NOMO-1 treated with DMSO at 0.1 percent for 48 hours (cell line): ENCODE results near the gene GPR137B.
"Not testable (repeated sequence)": the region's sequence is repeated elsewhere in the genome, so short reads cannot be mapped to it uniquely, and the experiment has no call there.

ENCODE experiments used
- DNase-seq: peaks from one replicate; lab custom pipeline; 2025; ENCODE audit not compliant: unreplicated experiment; lab: John Stamatoyannopoulos, UW

GPR137B gene

GRCh38 chr1:236143104-236143948 is 987 bp downstream of the GPR137B start:
- peak; percentile 68 for DNase-seq

GRCh38 chr1:236144033-236144432 is 1.7 kb downstream of the GPR137B start:
- no peak for DNase-seq

GRCh38 chr1:236144446-236145150 is 2.3 kb downstream of the GPR137B start:
- no peak for DNase-seq

DNA sequence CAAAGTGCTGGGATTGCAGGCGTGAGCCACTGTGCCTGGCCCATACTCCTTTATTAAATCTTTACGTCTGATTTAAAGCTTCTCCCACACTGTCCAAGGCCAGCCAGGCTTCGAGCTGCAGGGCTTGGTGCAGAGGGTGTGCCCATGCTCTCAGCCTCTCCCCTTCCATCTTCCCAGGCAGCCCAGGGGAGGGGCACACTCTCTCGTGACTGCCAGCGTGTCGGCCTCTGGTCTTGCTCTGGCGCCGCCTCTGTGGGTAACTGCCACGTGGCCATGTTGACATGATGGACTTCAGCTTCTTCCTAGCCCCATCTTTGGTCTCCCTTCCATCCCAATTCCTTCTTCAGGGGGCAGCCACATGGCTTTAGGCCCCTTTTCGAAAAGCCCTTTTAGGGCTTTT is 4.7 kb downstream of the GPR137B start:
- DNase-seq = no peak

DNA sequence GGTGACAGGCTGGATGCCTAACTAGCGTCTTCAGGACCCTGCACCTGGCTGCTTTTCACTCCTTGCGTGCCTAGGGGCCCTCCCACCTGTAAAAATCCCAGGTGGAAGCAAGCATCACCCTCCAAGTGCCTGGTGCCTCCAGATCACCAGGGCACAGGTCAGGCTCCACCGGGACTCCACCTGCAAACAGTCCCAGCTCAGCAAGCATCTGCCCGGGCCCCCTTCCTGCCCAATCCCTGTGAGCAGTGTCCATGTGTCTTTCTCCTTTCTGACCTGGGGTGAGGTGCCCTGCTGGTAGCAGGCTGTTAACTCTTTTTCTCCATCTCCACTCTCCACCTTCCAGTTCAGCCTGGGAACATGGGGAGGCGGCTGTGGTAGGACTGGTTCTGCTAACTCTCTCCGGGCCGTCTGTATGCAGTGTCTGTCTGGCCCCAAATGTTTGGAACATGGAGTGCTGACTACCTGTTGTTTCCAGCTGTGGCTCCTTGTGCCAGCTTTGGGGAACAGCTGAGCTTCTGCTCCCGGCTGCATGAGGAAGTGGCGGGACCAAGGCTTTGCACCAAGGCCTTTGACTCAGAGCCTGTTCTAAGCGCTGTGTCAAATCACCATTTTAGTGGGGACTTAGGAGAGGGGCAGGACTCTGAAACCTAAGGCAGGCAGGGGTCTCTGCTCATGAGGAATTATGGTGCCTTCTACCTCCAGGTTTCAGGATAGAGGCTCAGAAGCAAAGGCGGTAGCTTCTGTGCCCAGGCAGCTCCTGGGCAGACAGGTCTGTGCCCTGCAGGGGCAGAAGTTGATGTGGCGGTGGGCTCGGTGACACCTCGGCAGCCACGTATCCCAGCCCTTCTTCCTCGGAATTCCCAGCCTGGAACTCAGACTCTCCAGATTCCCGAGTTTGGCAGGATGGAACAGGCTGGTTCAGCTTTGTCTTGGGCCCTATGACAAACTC is 5.5 kb downstream of the GPR137B start:
- DNase-seq = no peak

DNA sequence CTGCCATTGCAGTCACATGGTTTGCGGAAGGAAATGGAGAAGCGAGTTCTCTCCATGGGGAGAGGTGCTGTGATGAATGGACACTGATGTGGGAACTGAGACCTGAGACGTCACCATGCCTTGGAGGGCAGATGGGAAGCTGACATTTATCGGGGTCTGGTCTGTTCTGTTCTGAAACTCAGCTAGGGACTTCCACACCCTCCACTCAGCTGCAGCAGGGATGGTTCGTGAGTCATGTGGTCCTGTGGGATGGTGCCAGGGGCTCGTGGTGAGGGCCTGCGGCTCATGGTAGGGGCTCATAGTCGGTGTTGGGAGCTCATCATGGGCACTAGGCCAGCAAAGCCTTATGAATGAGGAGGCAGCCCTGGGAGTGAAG is 6.1 kb downstream of the GPR137B start:
- no peak for DNase-seq

DNA sequence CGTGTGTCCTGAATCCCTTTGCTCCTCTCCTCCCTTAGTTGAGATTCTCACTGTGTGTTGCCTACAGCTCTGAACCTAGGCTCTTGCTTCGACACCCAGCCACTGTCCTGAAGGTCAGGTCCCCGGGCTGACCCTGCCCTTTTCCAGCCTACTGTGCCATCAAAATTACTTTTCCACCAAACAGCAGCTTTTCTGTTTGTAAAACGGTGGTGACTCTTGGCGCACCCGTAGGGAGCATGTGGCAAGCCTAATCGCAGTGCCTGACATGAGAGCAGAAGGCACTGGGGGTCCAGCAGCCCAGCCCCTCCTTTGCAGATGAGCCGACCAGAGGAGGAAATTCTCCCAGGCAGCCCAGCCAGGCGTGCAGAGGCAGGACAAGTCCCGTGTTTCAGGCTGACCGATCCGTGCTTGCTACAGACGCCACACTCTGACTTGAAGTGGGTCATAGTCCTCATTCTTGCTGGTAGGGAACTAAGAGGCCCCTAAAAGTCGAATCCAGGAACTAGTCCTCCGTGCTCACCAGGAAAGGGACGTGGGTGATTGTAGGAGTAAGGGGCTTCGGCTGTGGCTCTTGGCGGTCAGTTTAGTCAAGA is 6.8 kb downstream of the GPR137B start:
- no peak for DNase-seq

- no peak for DNase-seq
These were observed 7.4 kb downstream of the GPR137B start for GRCh38 chr1:236149696-236150228.

DNA sequence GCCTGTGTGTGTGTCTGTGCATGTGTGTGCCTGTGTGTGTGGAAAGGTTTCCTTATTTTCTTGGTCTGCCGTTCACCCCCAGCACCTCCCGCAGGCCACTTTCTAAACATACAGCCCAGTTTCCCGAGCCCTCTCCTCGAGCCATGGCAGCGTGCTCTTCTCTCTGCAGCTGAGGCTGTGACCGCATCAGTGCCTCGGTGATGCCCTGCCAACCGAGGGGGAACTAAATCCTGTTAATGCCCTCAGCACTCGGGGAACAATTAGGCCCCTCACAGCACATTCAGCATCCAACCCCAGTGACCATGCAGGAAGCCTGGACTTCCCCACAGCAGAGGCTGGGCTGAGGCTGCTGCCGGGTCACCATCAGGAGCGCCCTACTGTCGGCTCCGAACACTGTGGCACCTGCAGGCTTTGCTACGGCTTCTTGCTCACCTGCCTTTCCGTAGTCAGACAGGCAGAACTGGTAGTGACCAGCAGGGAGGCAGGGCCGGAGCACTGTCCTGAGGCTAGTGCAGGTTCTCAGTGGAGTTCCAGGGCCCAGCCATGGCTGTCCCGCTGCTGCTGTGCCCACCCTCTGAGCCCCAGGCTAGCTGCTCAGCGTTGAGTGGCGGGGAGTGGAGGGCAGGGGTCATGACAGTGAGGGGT is 8.1 kb downstream of the GPR137B start:
- no peak for DNase-seq

DNA sequence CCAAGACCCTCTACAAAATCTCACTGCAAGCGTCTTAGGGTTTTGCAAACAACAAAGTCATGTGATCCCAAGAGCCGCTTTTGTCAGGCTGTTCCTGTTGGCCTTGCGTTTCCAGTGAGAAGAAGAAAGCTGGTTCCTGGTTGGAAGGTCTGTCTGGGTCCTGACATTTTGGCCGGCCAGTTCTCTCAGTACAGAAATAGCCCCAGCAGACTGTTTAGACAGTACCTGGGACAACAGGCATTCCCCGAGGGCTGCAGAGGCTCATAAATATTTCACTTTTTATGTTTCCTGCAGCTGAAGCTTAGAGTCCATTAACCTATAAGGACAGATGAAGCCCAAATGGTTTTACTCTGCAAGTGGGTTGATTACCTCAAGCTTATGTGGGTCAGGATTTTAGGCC is 8.6 kb downstream of the GPR137B start:
- no peak for DNase-seq

DNA sequence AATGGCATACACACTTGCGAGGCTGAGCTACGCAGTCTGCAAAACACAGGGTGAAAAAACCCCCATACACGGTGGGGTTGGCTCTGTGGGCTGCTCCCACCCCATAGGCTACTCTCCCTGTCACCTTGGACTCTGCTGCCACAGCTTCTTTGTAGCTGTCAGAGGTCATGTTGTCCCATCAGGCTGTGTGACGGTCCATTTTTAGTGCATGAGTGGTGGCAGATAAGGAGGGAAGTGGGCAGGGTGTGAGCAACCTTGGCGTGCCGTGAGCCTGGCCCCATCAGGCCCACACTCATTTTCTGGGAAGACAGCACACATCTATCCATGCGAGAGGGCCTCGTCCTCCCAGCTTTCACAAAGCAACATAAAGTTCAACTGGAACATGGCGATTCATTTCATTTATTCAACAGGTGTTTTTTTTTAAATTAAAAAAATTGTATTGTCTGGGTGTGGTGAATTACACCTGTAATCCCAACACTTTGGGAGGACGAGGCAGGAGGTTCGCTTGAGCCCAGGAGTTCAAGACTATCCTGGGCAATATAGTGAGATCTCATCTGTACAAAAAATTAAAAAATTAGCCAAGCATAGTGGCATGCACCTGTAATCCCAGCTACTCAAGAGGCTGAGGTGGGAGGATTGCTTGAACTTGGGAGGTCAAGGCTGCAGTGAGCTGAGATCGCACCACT is 9.5 kb downstream of the GPR137B start:
- no peak for DNase-seq

GRCh38 chr1:236154126-236154525 is 11.8 kb downstream of the GPR137B start:
- DNase-seq = no peak

DNA sequence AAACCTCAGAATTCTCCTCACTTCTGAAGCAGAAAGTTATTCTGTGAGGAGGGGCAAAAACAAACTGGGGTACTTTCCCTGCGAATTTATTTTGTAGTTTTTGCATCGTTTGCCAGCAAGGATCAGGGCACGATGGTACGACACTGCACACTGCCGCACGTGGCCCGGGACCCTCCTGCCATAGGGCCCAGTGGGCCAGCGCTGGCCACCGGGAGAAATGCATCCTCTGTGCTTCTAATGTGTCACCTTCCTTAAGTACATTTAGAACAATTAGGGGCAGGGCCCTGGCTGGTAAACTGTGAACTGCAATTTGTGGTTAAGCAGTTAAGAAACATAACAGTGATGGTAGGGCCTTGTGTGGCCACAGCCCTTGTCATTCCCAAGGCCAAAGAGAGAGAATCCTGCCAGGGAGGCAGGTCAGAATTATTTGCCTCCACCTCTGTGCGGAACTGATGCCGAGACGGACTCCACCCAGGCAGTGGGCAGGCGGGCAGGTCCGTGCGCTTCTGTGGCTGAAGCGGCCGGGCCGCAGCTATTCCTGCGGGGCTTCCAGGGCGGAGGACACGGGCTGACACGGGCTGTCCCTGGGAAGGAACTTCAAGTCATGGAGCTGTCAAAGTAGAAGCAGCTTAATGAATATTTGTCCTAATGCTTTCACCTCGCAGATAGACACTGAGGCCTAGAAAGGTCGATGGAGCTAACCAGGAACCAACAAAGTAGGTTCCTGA is 12.5 kb downstream of the GPR137B start:
- DNase-seq = peak; percentile 57

DNA sequence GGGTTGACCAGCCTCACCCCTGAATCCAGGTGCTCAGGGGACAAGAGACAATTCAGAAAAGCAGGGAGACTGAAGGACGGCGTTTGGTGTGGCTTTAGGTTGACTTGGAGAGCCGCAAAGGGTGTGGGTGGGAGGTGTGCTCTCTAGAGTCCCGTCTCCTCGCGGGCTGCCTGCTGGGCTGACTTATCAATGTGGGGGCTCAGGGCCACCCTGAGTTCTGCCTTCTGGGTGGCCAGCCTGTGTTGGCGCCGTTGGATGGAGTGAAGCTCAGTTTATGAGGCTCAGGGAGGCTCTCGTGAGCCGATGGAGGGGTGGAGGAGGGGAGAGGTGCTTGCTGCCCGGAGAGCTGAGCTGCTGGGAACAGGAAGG is 13.0 kb downstream of the GPR137B start:
- DNase-seq = no peak

DNA sequence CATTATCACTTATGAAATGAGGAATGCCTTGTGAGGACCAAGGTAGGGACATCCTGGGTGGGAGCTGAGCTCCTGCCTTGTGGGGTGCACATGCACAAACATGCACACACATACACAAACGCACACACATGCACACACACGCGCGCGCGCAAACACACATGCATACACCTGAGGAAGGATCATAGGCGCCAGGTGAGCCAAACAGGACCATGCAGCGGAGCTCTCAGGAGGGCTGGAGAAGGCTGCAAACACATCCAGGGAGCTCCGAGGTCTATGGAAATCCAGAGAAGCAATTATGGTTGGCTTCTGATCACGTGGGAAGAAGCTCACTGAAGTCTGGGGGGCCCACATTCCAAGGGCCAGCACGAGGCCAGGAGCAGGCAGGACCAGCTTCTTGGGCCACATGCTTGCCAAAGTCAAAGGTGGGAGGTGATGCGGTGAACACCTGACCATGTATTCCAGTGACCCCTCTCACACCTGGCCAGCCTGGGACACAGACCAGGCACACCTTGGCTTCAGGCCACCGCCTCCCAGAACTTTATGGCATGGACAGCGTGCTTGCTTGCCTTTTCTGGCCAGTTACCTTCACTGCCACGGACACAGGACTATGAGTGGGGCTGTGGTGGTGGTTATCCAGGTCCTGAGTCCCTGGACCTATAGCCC is 13.6 kb downstream of the GPR137B start:
- no peak for DNase-seq

DNA sequence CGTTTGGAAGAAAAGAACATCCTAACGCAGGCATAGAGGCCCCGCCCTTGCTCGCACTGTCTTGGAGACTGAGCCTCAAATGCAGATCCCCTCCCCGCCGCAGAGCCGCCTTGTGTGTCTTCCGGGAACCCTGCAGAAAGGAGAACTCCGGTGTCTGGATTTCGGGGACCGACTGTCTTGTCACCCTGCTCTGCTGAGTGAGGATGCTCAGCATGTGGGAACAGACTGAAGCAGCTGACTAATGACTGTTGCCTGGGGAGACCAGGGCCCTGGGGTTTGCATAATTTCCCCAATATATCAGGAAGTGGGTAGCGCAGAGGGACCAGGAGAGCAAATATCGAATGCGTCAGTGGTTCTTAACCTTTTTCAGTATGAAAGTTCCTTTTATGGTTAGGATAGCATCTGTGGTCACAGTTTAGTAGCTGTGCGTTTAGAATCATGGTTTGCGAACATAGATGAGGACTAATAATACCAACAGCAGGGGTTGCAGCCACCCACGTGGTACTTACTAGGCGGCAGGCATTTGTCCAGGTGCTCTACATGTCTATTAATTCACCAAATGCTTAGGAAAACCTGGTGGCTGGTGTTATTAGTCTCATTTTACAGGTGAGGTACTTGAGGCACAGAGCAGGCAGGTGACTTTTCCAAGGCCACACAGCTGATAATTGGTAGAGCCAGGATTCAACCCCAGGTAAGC is 14.3 kb downstream of the GPR137B start:
- DNase-seq = peak; percentile 96

DNA sequence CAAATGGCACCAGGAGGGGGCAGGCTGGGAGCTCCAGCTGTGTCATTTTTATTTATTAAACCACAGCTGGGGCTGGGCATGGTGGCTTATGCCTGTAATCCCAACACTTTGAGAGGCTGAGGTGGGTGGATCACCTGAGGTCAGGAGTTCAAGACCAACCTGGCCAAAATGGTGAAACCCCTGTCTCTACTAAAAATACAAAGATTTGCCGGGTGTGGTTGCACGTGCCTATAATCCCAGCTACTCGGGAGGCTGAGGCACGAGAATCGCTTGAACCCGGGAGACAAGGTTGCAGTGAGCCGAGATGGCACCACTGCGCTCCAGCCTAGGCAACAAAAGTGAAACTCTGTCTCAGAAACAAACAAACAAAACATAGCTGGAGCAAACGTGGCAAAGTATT is 15.7 kb downstream of the GPR137B start:
- not testable (repeated sequence) for DNase-seq

- no peak for DNase-seq
These were observed 16.4 kb downstream of the GPR137B start for GRCh38 chr1:236158719-236159118.
